AG09309 (cell line): Measurements from ENCODE around the gene LRRN3.

Source experiments
- DNase-seq: peaks from one replicate; pipeline ENCODE4 v3.0.0-alpha.2; 2010; ENCODE audit warnings: low read depth
- H3K4me3 ChIP-seq: 2 replicates; pipeline ENCODE4 v1.5.1; 2011; ENCODE audit warnings: mild to moderate bottlenecking, low read depth, low read length, moderate library complexity; ENCODE audit not compliant: control insufficient read depth
- CTCF ChIP-seq: IDR thresholded peaks from 2 replicates; pipeline ENCODE4 v1.5.1; 2011; ENCODE audit warnings: mild to moderate bottlenecking, low read depth, low read length, inconsistent platforms; ENCODE audit not compliant: insufficient read depth, control insufficient read depth; ENCODE audit errors: missing control alignments

Gene LRRN3

GRCh38 chr7:111081546-111082267 is 9.2 kb upstream of the LRRN3 start:
- no peak for DNase-seq

GRCh38 chr7:111082351-111082750 is 8.6 kb upstream of the LRRN3 start:
- no peak overlapping the region for H3K4me3 ChIP-seq
- no peak for TF ChIP-seq CTCF
- DNase-seq: peak; percentile 33

More at GRCh38 chr7:111081546-111082267, 9.2 kb upstream of the LRRN3 start:
- no peak overlapping the region for H3K4me3 ChIP-seq
- no peak for TF ChIP-seq CTCF

- peak; percentile 64 for DNase-seq
- H3K4me3 ChIP-seq: no peak overlapping the region
These were observed 7.5 kb upstream of the LRRN3 start for GRCh38 chr7:111083413-111083812.

GRCh38 chr7:111085356-111085755 is 5.6 kb upstream of the LRRN3 start:
- no peak for DNase-seq
- no peak overlapping the region for H3K4me3 ChIP-seq
- TF ChIP-seq CTCF: no peak

More at GRCh38 chr7:111083413-111083812, 7.5 kb upstream of the LRRN3 start:
- TF ChIP-seq CTCF: no peak

- no peak for DNase-seq
- TF ChIP-seq CTCF: no peak
- no peak overlapping the region for H3K4me3 ChIP-seq
These were observed 4.4 kb upstream of the LRRN3 start for GRCh38 chr7:111086532-111086931.

GRCh38 chr7:111088328-111088727 is 2.6 kb upstream of the LRRN3 start:
- no peak for TF ChIP-seq CTCF
- H3K4me3 ChIP-seq: no peak overlapping the region
- DNase-seq: no peak

- no peak overlapping the region for H3K4me3 ChIP-seq
- no peak for DNase-seq
- peak; percentile 69 for TF ChIP-seq CTCF
These were observed 1.0 kb upstream of the LRRN3 start for GRCh38 chr7:111089822-111090426.
